Posterior vena cava (tissue), 2 donors: ENCODE measurements around the gene AXL. TPM values are rescaled to one million over a fixed set of nuclear protein-coding genes. Genes with fewer than 3 reads are reported as not detected.
"Not testable (repeated sequence)": the region's sequence is repeated elsewhere in the genome, so short reads cannot be mapped to it uniquely, and the experiment has no call there.

Experiments
- DNase-seq: peaks from one replicate; pipeline ENCODE4 v3.0.0-alpha.2; 2020; ENCODE audit warnings: low spot score
- intact Hi-C, 2 donors: fragments of 100-400 bp; cut with DNase I; formaldehyde crosslinking; loops; one replicate each; pipeline versions ENCODE4 v1.14.1 to v1.14.2; 2022 to 2023
- total RNA-seq, 2 donors: library from RNA; stranded (reverse); fragmentation: NEBNext Ultra II Directional; extraction: Animal tissue kit (Norgen Biotek cat#: 25700); gene quantifications; one replicate each; pipeline ENCODE4 v1.2.1, GENCODE V29; 2021
- donor health status: DM: yes; HTN: yes; CAD: no.
- donor health status: DM: yes; HTN: yes; CAD: no.

Gene AXL
- total RNA-seq, 2 donors from 2014 or later = 133 to 147 TPM

DNA sequence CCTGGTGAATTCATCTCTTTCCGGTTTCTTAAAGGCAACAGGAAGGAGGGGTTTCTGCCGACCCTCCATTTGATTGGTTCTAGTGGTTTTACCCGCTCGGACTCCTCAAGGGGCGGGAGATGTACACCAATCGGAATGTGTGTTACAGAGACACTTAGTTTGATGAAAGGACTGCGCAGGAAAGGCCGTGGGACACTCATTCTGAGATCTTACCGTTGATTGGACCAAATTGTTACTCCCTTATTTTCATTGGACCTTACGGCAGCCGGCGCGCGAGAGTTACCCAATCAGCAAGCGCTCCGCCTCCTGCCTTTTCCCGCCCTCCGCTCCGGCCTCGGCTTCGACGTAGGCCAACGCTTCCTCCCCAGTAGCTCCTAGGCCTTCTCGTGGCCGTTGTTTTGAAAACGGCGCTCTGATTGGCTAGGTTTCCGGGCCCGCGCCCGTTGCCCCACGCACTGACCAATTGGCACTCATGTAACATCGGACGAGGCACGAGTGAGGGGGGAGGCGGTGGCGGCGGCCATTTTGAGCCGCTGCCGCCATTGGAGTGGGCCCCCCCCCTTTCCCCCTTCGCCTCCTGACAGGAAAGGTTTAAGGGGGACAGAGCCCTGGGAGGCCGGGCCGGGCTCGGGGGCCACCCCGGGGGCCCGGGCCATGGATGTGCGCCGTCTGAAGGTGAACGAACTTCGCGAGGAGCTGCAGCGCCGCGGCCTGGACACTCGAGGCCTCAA is 45.0 kb downstream of the AXL start, which contains the start of gene HNRNPUL1:
HNRNPUL1 (plus strand) TSS at position 523 of the 731 bp plus-strand sequence; CDS start at position 655, 132 bp downstream.
- intact Hi-C loops = loop anchor here (5.0 kb wide), 2 partner anchors 57 to 62 kb away; no protein-coding TSS in a partner anchor
- peak; percentile 99 for DNase-seq

DNA sequence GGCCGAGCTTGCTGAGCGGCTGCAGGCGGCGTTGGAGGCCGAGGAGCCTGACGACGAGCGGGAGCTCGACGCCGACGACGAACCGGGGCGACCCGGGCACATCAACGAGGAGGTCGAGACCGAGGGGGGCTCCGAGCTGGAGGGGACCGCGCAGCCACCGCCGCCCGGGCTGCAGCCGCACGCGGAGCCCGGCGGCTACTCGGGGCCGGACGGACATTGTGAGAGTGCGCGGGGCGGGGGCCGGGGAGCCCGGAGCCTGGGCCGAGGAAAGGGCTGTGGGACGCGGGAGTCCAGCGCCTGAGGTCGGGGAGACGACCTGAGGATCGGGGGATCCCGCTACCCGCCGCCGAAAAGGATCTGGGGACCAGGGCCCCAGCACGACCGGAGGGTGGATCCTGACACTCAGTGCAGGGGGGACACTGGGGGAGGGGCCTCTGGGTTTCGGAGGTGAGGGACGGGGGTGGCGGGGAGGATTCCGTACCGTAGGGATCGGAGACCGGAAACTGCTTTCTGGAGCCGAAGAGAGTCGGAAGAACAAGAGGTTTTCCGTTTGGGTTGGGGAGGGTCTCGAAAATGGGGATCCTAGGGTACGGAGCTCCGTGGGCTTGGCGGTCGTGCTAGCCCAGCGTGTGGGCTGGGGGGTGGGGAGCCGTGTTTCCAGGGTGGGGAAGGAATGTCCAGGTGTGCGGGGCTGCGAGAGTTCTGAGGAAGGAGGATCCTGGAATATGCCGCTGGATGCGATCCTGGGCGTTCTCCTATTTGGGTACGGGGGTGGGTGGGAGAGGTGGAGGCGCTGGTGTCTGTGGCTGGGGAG is 45.8 kb downstream of the AXL start:
- peak; percentile 84 for DNase-seq
- intact Hi-C loops = loop anchor here (5.0 kb wide), 3 partner anchors 43 to 62 kb away; no protein-coding TSS in a partner anchor

DNA sequence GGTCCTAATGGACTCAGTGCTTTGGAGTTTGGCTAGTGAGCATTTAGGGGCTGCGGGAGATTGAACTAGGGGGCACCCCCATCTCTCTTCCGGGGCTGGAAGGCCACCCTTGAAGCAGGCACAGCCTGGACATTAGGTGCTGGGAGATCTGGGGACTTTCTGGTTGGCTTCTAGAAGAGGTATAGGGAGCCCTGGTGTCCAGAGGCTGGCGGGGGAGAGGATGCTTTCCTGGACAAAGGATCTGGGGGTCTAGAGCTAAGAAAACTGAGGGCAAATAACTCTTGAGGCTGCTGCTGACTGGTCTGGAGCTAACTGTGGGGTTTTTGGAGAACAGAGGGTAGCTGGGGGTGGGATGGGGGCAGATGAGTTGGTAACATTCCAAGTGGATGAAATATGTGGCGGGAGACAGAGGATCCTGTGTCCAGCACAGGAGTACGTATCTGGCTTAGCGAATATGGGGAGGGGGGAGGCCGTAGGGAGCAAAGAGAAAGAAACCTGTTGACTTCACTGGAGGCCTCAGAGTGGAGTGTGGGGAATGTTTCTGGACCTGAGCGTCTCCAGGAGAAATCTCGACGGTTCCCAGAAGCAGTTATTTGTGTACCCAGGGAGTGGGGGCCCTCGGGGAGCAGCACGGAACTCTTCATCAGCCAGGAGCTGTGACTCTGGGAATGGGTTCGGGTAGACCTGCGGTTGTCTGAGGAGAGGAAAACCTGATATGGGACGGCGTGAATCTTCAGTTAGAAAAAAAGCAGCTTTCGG is 46.6 kb downstream of the AXL start:
- DNase-seq = no peak

DNA sequence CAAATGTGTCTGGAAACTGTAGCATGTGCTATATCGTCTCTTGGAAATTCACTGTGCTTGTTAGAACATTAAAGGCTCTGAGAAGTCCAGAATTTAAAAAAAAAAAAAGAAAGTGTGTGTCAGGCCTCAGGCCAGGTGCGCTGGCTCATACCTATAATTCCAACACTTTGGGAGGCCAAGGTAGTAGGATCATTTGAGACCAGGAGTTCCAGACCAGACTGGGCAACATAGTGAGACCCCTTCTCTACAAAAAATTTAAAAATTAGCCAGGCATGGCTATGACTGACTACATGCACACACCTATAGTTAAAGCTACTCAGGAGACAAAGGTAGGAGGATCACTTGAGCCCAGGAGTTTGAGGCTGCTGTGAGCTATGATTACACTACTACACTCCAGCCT is 50.0 kb downstream of the AXL start:
- intact Hi-C loops = loop anchor here in 1 of 2 donors (5.0 kb wide), 1 partner anchor 38 kb away; no protein-coding TSS in a partner anchor
- DNase-seq = no peak

More for the DNA sequence above, 46.6 kb downstream of the AXL start:
- intact Hi-C loops = loop anchor here (1.0 to 5.0 kb wide), 2 partner anchors 16 to 42 kb away; no protein-coding TSS in a partner anchor

DNA sequence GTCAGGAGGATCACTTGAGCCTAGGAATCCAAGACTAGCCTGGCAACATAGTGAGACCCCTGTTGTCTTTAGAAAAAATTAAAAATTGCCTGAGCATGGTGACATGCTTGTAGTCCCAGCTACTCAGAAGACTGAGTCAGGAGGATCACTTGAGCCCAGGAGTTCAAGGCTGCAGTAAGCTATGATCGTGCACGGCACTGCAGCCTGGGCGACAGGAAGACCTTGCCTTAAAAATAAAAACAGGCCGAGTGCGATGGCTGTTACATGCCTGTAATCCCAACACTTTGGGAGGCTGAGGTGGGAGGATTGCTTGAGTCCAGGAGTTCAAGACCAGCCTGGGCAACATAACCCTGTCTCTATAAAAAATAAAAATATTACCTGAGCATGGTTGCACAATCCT is 50.5 kb downstream of the AXL start:
- intact Hi-C loops = loop anchor here in 1 of 2 donors (5.0 kb wide), 1 partner anchor 38 kb away; no protein-coding TSS in a partner anchor
- no peak for DNase-seq

DNA sequence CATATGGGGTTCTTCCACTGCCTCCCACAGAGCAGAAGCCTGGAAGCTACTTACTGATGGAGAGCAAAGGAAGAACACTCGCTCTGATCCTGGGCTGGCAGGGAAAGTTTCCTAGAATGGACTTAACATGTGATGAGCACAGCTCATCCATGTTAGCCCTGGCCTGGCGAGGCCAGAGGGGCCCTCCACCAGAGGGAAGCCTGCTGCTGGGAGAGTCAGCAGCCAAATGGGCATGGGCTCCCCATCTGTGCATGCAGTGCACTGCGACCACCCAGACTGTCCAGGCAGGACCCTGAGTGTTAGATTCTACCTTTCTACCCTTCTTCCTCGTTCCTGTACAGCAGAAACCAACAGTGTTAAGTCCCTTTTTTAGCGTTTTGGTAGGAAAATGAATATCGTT is 54.1 kb downstream of the AXL start:
- DNase-seq = no peak
- intact Hi-C loops = no loop called here

DNA sequence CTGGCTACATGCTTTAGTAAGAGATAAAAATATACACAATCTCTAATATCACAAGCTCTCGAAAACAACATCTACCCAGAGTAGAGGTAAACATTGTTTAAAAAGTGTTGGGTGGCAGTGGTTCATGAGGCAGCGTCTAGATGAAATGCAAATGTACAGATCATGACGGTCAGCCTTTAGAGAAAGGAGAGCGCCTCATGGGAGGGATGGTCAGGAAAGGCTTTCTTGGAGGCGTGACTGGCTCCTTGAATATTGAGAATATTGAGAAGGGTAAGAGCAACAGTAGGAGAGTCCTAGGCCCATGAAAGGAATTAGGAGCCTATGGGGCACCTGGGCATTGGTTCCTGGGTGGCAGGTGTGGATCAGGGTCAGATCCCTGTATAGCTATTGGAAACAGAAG is 55.8 kb downstream of the AXL start:
- intact Hi-C loops = no loop called here
- no peak for DNase-seq

DNA sequence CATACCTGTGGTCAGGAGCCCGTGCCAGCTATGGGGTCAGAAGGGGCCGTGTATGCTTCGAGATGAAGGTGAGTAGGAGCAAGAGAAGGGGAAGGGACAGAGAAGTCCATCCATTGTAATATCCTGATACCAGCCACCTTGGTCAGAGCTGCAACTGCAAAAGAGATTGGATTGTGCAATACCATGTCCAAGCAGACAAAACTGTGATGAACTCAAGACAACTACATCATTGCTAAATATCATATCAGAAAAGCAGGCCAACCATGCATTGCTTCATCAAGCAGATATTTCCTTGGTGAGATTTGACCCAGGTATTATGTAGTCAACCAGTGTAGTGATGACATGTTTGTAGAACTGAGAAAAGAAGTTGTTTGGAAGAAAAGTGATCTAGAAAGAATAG is 57.2 kb downstream of the AXL start:
- no peak for DNase-seq
- intact Hi-C loops = no loop called here

DNA sequence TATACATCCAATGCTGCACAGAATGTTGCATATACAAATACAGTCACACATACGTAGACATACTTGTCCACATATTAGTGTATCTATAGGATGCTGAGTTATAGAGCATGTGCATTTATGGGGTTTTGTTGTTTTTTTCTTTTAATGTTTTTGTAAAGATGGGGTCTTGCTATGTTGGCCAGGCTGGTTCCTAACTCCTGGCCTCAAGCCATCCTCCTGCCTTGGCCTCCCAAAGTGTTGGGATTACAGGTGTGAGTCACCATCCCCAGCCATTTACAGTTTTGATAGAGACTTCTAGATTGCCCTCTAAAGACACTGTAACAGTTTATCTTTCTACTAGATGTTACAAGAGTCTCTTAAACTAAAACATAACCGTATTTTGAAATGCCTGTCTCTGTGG is 59.5 kb downstream of the AXL start:
- no peak for DNase-seq
- intact Hi-C loops = no loop called here

DNA sequence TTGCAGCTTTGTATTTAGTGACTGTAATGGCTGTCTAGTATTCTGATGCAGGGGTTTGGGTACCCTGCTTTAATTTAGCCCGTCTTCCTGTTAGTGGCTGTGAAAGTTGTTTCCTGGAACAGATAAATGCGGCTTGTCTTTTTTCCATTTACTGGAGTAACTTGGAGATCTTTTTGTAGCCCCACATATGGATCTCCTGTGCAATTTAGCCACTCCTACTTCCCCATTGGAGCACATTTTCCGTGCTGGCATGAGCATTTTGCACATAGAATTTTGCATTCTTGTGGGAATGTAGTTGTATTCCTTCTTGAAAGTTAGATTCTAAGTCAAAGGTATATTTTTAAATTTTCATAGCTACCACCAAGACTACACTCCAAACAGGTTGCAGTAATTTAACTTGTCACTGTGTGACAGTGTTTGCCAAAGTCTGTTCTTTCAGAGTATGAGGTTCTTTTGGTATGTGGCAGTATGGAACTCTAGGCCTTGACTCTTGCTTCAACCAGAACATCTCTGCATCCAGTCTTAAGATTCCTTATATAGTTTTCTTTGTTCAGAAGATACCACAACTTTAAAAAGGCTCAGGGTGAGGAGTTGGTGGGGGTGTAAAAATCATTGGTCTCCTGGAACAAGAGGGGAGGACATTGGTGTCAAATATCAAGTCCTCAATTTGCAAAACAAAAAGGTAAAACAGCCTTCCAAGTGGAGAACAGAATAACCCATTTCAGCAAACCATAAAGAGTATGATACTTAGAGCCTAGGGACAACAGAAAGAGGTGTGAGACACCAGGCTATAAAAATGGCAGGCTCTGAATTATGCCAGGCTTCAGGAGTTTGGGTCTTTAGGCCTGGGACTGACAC is 69.9 kb downstream of the AXL start:
- DNase-seq = no peak
- intact Hi-C loops = no loop called here

DNA sequence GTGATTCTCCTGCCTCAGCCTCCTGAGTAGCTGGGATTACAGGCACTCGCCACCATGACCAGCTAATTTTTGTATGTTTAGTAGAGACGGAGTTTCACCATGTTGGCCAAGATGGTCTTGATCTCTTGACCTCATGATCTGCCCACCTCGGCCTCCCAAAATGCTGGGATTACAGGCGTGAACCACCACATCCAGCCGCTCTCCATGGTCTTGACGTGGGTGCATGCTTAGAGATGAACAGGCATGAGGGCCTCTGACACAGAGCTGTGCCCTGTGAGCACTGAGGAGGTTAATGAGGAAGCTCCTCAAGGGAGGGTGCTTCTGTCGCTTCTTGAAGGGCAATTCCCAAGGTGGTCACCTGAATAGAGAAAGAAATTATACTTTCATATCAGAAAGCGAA is 70.8 kb downstream of the AXL start:
- DNase-seq, intact Hi-C loops: not testable (repeated sequence)

DNA sequence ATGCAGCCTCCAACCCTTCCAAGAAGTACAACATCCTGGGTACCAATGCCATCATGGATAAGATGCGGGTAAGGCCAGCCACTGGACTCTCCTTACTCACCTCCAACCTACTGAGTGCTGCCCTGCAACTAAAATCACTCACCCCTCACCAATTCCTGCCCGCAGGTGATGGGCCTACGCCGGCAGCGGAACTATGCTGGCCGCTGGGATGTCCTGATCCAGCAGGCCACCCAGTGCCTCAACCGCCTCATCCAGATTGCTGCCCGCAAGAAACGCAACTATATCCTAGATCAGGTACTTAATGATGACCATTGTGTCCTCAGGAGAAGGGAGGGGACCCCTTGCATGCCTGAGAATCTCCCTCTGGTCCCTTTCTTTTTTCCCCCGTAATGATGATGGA is 75.4 kb downstream of the AXL start:
- DNase-seq = no peak
- intact Hi-C loops = no loop called here

DNA sequence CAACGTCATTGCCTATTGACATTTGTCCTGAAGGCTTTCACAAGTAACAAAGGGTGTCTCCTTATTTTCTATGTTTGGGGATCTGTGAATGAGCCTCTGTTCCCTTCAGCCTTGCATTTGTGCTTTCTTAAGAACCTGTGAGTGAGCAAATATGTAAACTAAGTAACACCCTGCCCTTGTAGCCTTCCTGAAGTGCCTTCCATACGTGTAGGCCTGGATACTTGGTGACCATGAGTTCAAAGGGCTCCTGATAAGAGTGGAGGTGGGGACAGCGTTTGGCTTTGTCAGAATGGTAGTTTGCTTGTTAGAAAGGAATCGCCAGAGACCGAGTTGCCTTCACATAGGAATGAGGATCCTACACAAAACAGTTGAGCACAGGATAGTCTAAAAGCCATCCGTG is 76.5 kb downstream of the AXL start:
- intact Hi-C loops = no loop called here
- DNase-seq = no peak

DNA sequence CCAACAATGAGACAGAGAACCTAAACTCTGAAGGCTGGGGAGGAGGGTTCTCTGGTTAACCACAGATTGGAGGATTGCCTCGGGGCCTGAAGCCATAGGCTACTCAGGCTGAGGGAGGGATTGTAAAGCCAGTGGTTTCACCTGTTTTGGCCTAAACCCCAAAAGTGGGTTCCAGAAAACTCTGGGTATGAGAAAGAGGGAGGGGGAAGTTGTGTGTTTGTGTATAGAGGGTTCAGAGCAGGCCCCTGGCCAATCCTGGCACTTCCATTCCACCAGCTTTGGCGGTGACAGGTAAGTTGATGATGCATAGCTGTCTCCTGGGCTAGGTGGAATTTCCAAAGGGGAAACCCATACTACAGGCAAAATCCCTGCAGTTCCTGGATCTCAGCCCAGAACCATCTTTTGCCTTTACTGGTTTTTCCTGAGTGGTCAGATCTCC is 77.4 kb downstream of the AXL start:
- no peak for DNase-seq
- intact Hi-C loops = no loop called here

DNA sequence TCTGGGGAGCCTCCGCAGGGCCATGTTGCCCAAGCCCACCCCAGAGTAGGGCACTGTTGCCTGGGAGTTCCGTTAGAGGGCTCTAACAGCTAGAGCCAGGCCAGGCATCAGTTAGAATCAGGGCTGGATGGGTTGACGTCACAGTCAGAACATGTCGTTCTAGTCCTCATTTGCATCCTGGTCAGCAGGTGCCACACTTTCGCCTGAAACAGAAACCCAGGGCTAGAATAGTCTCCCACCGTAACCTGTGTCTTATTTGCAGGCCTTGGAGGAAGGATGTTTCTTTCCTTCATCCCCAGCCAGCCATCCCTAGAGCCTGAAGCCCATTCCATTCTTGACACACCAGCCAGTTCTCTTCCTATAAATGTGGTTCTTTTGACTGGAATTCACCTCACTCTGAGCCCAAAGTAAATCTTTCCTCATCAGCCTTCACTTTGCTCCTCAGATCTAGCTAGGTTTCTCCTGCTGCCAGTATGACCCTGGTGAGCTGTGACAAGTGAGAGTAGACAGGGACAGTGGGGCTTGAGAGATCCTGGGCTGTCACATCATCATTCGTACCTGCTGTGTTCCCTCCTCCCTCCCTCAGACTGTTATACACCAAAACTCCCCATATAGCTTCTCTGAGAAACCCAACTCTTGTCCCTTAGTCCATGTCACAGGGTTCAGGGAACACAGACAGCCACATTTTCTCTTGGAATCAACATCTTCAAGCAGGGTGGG is 78.8 kb downstream of the AXL start:
- intact Hi-C loops = no loop called here

DNA sequence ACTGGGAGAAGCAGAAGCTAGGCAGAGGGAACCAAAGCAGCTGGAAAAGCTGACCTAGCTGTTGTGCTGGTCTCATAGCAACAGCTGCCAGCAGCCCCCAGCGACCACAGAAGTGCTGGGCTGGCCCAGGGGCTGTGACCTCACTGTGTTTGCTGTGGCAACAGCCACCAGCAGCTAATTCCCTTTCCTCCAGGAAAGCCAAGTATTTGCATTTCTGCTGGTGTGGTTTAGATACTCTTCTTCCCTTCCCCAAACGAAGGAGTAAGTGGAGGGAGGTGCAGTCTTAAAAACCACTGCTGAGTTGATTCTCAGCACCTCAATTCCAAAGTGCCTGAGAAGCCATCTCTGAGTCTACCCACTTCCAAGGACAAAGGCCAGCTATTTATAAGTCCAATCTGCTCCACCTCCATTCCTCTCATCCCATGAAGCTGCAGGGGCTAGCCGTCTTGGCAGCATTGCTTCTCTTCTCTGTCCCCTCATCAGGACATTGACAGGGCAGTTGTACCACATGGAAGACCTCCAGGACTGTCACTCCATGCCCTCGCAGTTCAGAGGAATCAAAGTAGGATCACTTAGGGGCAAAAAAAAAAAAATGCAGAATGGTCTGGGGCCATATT is 79.4 kb downstream of the AXL start:
- intact Hi-C loops = no loop called here
- peak; percentile 97 for DNase-seq

More for the DNA sequence above, 78.8 kb downstream of the AXL start:
- DNase-seq = no peak

DNA sequence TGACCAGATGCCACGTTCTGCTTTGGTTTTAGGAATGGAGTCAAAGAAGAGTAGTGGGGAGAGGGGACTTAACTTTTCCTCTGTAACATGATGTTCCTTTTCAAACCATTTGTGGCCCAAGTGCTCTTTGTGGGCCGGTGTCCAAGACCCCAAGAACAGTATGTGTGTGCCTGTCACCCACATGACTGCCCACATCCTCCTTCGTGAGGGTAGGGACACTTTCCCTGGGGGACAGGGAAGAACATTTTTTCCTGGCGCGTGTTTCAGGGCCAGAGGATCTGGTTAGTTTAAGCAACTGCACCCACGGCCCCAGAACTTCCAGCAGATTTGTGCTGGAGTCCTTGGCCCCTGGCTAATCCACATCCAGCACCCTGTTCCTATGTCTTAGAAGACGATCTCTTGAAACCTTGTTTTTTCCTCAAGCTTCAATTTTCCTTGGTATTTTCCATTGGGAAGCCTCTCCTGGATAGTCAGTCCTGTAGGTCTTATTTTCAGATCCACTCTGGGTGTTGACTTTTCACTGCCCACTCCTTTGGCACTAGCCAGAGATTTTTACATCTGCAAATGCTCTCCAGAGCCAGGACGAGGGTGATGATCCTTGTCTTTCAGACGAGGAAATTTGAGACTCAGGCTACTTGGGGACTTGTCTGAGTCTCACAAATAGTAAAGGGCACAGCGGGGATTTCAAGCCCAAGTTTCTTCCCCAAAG is 80.2 kb downstream of the AXL start:
- intact Hi-C loops = no loop called here

More for the DNA sequence above, 80.2 kb downstream of the AXL start:
- DNase-seq = no peak
